Caki2 (cell line): ENCODE data around the gene CFAP65. TPM values are rescaled to one million over a fixed set of nuclear protein-coding genes. Genes with fewer than 3 reads are reported as not detected.

Source experiments
- DNase-seq: peaks from one replicate; pipeline ENCODE4 v3.0.0-alpha.2; 2015; ENCODE audit warnings: low read depth
- in situ Hi-C: cut with HindIII; loops from 2 replicates; pipeline ENCODE4 v1.10.0; 2016; ENCODE audit warnings: low sequenced_read_pairs, low pct_unique_long_range_greater_than_20kb, mixed read lengths
- total RNA-seq: library from RNA; depleted of rRNA; stranded (reverse); fragments of >200 nt; shearing (Covaris generic); gene quantifications from 2 replicates; pipeline ENCODE4 v1.2.3, GENCODE V29; 2014; ENCODE audit warnings: low replicate concordance

The CFAP65 gene
- total RNA-seq, 1 experiment from 2014 or later: not detected

DNA sequence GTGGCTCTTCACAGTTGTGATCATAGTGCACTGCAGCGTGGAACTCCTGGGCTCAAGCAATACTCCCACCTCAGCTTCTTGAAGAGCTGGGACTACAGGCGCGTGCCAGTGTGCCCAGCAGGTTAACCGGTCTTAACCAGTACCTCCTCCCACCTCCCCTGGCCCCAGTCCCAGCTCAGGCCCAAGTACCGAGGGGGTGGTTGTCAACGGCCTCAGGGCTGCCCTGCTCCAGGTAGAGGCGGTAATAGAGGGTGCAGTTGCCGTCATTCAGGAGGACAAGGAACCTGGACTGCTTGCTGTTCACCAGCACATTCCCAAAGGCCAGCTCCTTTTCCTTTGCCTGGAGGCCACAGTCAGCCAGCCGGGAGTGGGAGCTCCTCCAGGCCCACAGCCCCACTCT, 19.7 kb downstream of the CFAP65 start:
- in situ Hi-C loops: no loop called here

GRCh38 chr2:219020604-219021365, 20.5 kb downstream of the CFAP65 start:
- in situ Hi-C loops: no loop called here

More for the DNA sequence above, 19.7 kb downstream of the CFAP65 start:
- no peak for DNase-seq

DNA sequence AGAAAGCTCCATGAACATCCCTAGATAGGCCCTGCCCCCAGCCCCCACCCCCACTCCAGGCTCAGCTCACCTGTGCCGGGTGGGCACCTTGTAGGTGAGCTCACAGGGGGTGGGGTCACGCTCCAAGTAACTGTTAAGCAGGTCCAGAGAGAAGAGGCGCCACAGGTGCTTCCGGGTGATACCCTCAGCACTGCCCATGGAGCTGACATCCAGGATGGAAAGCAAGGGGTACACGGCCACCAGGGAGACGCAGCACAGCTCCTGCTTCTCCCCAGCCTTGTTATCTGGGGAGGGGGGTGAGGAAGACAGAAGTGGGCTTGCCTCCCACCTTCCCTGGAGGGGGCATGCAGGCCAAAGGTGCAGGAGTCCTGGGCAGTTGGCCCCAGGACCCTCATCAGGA, 21.9 kb downstream of the CFAP65 start:
- in situ Hi-C loops: no loop called here
- DNase-seq: no peak

More at GRCh38 chr2:219020604-219021365, 20.5 kb downstream of the CFAP65 start:
- DNase-seq: no peak

GRCh38 chr2:219018726-219019125, 22.6 kb downstream of the CFAP65 start:
- no peak for DNase-seq
- in situ Hi-C loops: no loop called here

DNA sequence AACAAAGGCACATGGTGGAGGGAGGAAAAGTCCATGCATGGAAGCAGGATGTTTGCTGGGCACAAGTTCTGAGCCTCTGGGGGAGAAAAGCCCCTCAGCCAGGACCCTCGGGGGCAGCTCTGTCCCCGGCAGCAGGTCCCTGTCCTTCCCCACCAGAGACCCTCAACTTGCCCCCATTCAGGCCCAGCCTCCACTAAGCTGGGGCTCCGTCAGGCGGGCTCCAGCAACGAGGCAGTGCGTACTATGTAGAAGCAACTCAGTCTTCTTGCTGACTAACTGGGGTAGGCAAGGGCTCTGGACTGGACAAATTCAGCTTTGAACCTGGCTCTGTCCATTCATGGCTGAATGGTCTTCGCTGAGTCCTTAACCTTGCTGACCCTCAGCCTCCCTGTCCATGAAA, 23.0 kb downstream of the CFAP65 start:
- no peak for DNase-seq
- in situ Hi-C loops: no loop called here

DNA sequence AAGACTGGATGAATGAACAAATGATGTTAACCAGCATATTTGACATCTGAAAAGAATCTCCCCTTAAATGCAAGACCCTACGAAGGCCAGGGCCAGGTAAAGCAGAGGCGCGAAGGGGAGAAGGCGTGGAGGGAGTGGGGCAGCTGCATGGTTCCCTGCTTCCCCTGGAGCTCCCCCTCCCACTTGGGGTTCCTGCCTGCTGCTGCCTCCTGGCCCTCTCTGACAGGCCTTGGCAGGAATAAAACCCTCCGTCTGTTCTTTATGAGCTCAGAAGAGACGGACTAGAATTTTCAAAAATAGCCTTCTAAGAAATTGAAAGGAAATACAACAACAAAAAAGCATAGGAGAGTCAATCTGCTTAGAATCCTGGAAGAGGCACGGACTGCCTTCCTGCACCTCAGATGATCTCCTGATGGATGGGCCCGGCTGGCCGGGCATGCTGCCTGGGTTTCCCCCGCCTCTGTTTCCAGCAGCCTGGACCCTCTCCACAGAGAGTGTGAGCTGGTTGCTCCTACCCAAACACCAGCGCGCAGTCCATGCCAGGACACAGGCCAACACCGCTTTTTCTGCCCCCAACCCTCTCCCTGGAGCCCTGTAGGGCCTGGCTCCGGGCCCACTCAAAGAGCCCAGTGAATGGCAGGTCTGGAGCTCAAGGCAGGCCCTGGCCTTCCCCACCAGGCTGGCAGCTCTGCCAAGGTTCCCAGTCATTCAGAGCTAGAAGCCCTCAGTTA, 23.9 kb downstream of the CFAP65 start:
- no peak for DNase-seq
- in situ Hi-C loops: no loop called here

GRCh38 chr2:219016721-219017120, 24.6 kb downstream of the CFAP65 start:
- in situ Hi-C loops: no loop called here
- DNase-seq: no peak

DNA sequence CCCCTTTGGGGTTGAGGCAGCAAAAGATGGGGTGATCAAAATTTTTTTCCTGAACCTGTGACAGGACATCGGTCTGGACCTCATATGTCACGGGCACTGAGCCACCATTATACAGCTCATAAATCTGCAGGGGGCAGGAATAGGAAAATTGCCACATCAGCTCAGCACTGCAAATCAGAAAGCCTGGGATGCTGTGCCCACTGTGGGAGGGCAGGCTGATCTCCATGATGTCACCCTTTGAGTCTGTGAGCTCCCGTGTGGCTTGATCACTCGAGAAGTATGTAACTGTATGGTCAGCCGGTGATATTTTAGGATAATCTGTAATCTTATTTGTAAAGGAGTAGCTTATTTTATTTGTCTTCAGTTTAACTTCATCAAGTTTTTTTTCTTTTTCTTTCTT, 30.4 kb downstream of the CFAP65 start:
- in situ Hi-C loops: no loop called here
- no peak for DNase-seq

GRCh38 chr2:219010162-219010756, 31.1 kb downstream of the CFAP65 start:
- DNase-seq: no peak
- in situ Hi-C loops: no loop called here

DNA sequence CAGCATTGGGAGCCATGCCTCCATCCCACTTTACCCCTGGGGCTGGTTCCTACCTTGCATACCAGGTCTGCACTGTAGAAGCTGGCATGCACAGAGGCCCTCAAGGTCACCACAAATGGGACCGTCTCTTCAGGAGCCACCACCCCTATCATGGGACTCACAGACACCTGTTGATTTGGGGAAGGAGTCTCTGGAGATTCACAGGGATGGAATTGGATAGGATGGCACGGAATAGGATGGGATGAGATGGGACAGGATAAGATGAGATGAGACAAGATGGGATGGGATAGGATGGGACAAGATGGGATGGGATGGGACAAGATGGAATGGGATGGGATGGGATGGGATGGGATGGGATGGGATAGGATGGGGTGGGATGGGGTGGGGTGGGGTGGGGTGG, 32.0 kb downstream of the CFAP65 start:
- in situ Hi-C loops: no loop called here
- no peak for DNase-seq

DNA sequence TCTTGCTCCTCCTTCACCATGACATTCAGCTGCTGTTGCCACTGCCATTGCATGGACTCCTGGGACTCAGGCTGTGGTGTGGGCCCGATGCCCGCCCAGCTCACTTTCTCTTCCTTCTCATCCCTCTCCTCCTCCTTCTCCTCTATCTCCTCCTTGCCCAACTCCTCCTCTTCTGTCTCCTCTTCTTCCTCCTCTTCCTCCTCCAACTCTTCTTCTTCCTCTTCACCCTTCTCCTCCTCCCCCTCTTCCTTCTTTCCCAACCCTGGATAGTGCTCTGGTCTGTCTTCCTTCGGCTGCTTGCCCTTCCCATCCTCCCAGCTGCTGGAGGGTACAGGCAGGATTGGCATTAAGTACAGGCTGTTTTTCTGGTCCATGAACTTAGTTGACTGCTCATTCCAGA, 37.3 kb downstream of the CFAP65 start:
- in situ Hi-C loops: no loop called here
- DNase-seq: no peak

- in situ Hi-C loops: no loop called here
- DNase-seq: no peak
These were observed 38.1 kb downstream of the CFAP65 start for GRCh38 chr2:219003267-219003634.

DNA sequence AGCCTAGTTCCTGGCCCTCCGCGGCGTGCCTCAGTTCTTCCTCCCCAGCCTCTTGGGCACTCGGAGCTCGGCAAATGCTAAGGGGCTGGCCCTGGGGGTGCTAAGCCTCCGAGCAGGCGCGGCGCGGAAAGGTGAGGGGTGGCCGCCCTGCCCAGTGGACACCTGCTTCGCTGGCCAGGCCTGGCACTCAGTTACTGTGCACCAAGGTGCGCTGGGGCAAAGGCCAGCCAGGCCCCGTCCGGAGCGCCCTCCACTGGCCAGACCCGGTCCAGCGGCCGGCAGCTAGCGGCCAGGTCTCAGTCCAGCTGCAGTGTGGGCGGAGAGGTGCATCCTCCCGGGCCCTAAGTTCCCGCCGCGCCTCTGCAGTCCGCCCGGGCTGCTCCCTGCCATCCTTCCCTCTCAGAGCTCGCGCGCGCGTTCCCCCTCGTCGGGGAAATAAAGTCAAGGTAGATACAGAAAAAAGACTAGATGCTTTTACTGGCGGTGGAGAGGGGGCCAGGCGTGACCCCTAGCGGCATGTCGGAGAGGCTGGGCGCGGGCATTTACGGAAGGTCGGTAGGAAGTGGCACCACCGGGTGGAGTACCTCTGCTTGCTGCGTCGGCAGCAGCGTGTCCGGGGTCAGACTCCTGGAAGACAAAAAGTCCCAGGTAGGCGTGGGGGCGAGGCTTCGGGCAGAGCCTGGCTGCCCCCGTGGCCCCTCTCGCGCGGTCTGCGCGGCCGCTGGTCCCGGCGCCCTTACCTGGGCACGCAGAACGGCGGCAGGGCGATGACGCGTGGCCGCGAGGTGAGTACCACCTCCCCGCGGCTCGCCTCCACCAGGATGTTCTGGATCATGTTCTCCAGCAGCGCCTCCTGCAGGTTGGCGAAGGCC, 38.7 kb downstream of the CFAP65 start:
- in situ Hi-C loops: no loop called here
- DNase-seq: peak; percentile 54

DNA sequence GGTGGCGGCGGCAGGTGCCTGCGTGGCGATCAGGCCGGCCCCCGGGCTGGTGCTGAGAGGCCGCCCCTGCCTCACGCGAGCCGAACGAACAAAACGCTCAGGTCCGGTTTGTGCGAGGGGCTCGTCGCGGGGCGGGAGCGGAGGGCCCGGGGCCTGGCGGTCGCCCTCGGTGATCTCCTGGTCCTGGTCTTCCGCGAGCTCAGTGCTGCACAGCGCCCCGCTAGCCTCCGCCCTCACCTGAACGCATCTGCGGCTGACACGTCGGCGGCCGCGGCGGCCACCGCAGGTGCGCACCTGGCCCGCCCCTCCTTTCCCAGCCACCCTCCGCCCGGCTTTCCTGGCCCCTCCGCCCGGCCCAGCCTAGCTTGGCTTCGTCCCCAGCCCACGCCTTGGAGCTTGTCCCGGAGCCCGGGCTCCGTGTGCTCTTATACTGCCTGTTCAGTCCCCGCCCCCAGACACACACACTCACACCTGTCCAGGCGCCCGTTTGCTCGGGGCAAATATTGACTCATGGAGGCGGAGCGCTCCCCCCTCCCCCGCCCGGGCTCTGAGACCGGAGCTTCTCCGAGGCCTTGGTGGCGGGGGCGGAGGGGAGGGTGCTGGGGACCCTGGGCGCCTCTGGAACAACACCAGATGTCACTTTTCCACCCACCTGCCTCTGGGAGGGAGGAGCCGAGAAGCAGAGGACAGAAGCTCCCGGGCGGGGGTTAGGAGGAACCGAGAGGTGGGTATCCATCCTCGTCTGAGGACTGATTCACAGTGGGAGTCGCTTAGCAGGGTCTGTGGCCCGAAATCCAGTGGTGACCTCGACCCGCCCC, 39.5 kb downstream of the CFAP65 start:
- no peak for DNase-seq
- in situ Hi-C loops: no loop called here

DNA sequence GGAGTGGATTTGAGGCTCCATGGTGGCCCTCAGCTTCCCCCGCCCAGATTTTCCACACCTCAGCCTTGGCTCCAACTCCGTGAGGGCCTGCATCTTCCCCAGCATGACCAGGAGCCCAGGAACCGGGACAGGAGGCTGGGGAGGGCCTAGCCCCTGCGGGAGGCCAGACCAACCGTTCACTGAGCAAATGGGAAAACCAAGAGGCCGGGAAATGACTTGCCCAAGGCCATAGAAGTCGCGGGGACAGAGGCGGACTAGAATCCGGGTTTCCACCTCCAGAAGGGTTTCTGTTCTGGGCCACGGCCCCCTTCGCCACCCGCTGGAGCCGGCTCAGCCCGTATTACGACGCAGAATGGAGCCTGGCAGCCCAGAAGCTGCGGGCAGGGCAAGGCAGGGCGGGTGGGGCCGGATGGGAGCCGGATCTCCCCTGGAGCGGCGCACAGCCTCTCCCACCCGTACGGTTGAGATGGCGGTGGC, 40.2 kb downstream of the CFAP65 start:
- in situ Hi-C loops: no loop called here

GRCh38 chr2:219000569-219000960, 40.8 kb downstream of the CFAP65 start:
- in situ Hi-C loops: no loop called here
- DNase-seq: no peak

More for the DNA sequence above, 40.2 kb downstream of the CFAP65 start:
- DNase-seq: no peak

- no peak for DNase-seq
- in situ Hi-C loops: no loop called here
These were observed 41.3 kb downstream of the CFAP65 start for GRCh38 chr2:218999881-219000568.
